Activated CD8-positive, alpha-beta T cell treated with anti-CD3 and anti-CD28 coated beads for 36 hours (primary cell): ENCODE data around the gene TRIM10. TPM values are rescaled to one million over a fixed set of nuclear protein-coding genes. Genes with fewer than 3 reads are reported as not detected.

Source experiments
- ATAC-seq: fragments of 200-7000 bp; cut with Tn5 transposase; one replicate; pipeline ENCODE4 v1.10.0; 2021; ENCODE audit warnings: mild to moderate bottlenecking, moderate library complexity
- CTCF ChIA-PET: fragments of 350-600 bp; sonication (Branson Sonifier 250); formaldehyde crosslinking; loops from one replicate; lab custom pipeline; 2021; ENCODE audit warnings: antibody characterized with exemption; lab: Charles Lee
- POLR2A ChIA-PET: fragments of 350-600 bp; sonication (Branson Sonifier 250); formaldehyde crosslinking; loops from one replicate; lab custom pipeline; 2021; ENCODE audit warnings: antibody characterized with exemption; lab: Charles Lee
- DNase-seq: peaks from one replicate; pipeline ENCODE4 v3.0.0-alpha.2; 2020
- H3K27ac Mint-ChIP-seq: one replicate; pipeline ENCODE4 v1.8.0; 2021; ENCODE audit warnings: mild to moderate bottlenecking, mixed read lengths
- H3K27me3 Mint-ChIP-seq: one replicate; pipeline ENCODE4 v1.8.0; 2021; ENCODE audit warnings: mixed read lengths
- H3K36me3 Mint-ChIP-seq: one replicate; pipeline ENCODE4 v1.8.0; 2021; ENCODE audit warnings: low read depth, mixed read lengths
- H3K4me1 Mint-ChIP-seq: one replicate; pipeline ENCODE4 v1.8.0; 2021; ENCODE audit warnings: low read depth, mixed read lengths
- H3K4me3 Mint-ChIP-seq: one replicate; pipeline ENCODE4 v1.8.0; 2021; ENCODE audit warnings: mild to moderate bottlenecking, moderate library complexity, mixed read lengths
- H3K9me3 Mint-ChIP-seq: one replicate; pipeline ENCODE4 v1.8.0; 2021; ENCODE audit warnings: mixed read lengths
- CTCF ChIP-seq: fragments of 200-600 bp; IDR thresholded peaks from one replicate; pipeline ENCODE4 v1.8.0; 2022; ENCODE audit warnings: antibody characterized with exemption, mild to moderate bottlenecking
- intact Hi-C: fragments of 100-400 bp; cut with micrococcal nuclease; formaldehyde crosslinking; loops from one replicate; pipeline ENCODE4 v1.10.0; 2022
- total RNA-seq, 2 experiments: library from RNA; stranded (reverse); gene quantifications; one replicate each; pipeline ENCODE4 v1.2.3, GENCODE V29; 2021

TRIM10 gene
- total RNA-seq, 2 experiments from 2014 or later, result not detected

GRCh38 chr6:30157999-30158398, 3.0 kb downstream of the TRIM10 start:
- H3K4me1 Mint-ChIP-seq, result peaks cover 15% of the 10 kb centered on the region
- peaks cover 26% of the 10 kb centered on the region for H3K27me3 Mint-ChIP-seq
- no peak overlapping the region for H3K27ac Mint-ChIP-seq
- no peak for DNase-seq
- intact Hi-C loops, result no loop called here
- H3K4me3 Mint-ChIP-seq, result no peak overlapping the region
- CTCF ChIA-PET, result no interaction called here
- TF ChIP-seq CTCF, result no peak
- ATAC-seq, result no peak
- H3K36me3 Mint-ChIP-seq, result no peaks in the 10 kb centered on the region
- H3K9me3 Mint-ChIP-seq, result no peaks in the 10 kb centered on the region
- POLR2A ChIA-PET, result no interaction called here

GRCh38 chr6:30157581-30157980, 3.4 kb downstream of the TRIM10 start:
- POLR2A ChIA-PET, result no interaction called here
- DNase-seq (no peak), ATAC-seq (no peak)
- TF ChIP-seq CTCF, result no peak
- Mint-ChIP-seq H3K27me3 (peaks cover 26% of the 10 kb centered on the region), H3K4me1 (peaks cover 12% of the 10 kb centered on the region), H3K27ac (no peak overlapping the region), H3K9me3 (no peaks in the 10 kb centered on the region), H3K36me3 (no peaks in the 10 kb centered on the region), H3K4me3 (no peak overlapping the region)
- intact Hi-C loops, result no loop called here
- CTCF ChIA-PET, result no interaction called here

- no peak overlapping the region for H3K4me3 Mint-ChIP-seq
- CTCF ChIA-PET, result no interaction called here
Observed at GRCh38 chr6:30156774-30157173, 4.2 kb downstream of the TRIM10 start.

GRCh38 chr6:30156262-30156599, 4.8 kb downstream of the TRIM10 start:
- Mint-ChIP-seq H3K27ac (no peak overlapping the region), H3K4me1 (peaks cover 12% of the 10 kb centered on the region), H3K36me3 (no peaks in the 10 kb centered on the region), H3K9me3 (no peaks in the 10 kb centered on the region), H3K4me3 (no peak overlapping the region), H3K27me3 (peaks cover 26% of the 10 kb centered on the region)
- ChIA-PET POLR2A (no interaction called here), CTCF (no interaction called here)
- DNase-seq, result no peak
- TF ChIP-seq CTCF, result no peak
- no peak for ATAC-seq
- intact Hi-C loops, result no loop called here

More at GRCh38 chr6:30156774-30157173, 4.2 kb downstream of the TRIM10 start:
- no peak overlapping the region for H3K27ac Mint-ChIP-seq
- no peaks in the 10 kb centered on the region for H3K36me3 Mint-ChIP-seq
- ATAC-seq (no peak), DNase-seq (no peak)
- H3K9me3 Mint-ChIP-seq, result no peaks in the 10 kb centered on the region
- TF ChIP-seq CTCF, result no peak
- intact Hi-C loops, result no loop called here
- POLR2A ChIA-PET, result no interaction called here
- peaks cover 26% of the 10 kb centered on the region for H3K27me3 Mint-ChIP-seq
- H3K4me1 Mint-ChIP-seq, result peaks cover 7% of the 10 kb centered on the region

- peaks cover 12% of the 10 kb centered on the region for H3K4me1 Mint-ChIP-seq
- POLR2A ChIA-PET, result interaction anchor here (1.0 kb wide), 1 partner anchor 58 kb away, joined by 3 read pairs; the partner anchor contains the start of gene TRIM26
- intact Hi-C loops, result no loop called here
Observed at GRCh38 chr6:30155520-30156261, 5.3 kb downstream of the TRIM10 start.

More at GRCh38 chr6:30155520-30156261, 5.3 kb downstream of the TRIM10 start:
- H3K27ac Mint-ChIP-seq, result no peak overlapping the region
- no peak overlapping the region for H3K4me3 Mint-ChIP-seq
- H3K36me3 Mint-ChIP-seq, result no peaks in the 10 kb centered on the region
- DNase-seq, result no peak
- no peak for ATAC-seq
- peaks cover 26% of the 10 kb centered on the region for H3K27me3 Mint-ChIP-seq
- CTCF ChIA-PET, result interaction anchor here (2.0 kb wide), 1 partner anchor 24 kb away, joined by 12 read pairs; no protein-coding TSS in a partner anchor
- no peak for TF ChIP-seq CTCF
- no peaks in the 10 kb centered on the region for H3K9me3 Mint-ChIP-seq
